HCT116 (cell line): ENCODE results near the gene ACTG1. TPM values are rescaled to one million over a fixed set of nuclear protein-coding genes. Genes with fewer than 3 reads are reported as not detected.

Experiments used
- ATAC-seq: fragments of 200-7000 bp; cut with Tn5 transposase; 2 replicates; pipeline ENCODE4 v1.9.1; 2020; ENCODE audit warnings: mild to moderate bottlenecking, moderate library complexity
- BruUV-seq: library from RNA; stranded (reverse); fragments of 400-500 nt; replicated peaks from 2 replicates; lab custom pipeline; 2021; lab: Mats Ljungman, UMichigan
- CTCF ChIA-PET: fragments of 300-600 bp; sonication (Branson Sonifier 250); formaldehyde crosslinking; loops from one replicate; lab custom pipeline; 2021; ENCODE audit warnings: antibody characterized with exemption; lab: Charles Lee
- POLR2A ChIA-PET: fragments of 300-600, 350-600 bp; sonication (Branson Sonifier 250); formaldehyde crosslinking; loops from one replicate; lab custom pipeline; 2021; ENCODE audit warnings: antibody characterized with exemption; lab: Charles Lee
- RAD21 ChIA-PET, 2 experiments: fragments of 300-600 bp; sonication (Branson Sonifier 250); formaldehyde crosslinking; loops; one replicate each; lab custom pipeline; 2023; ENCODE audit warnings: low total read pairs in 2 of 2; ENCODE audit not compliant: uncharacterized antibody in 2 of 2, unreplicated experiment in 2 of 2, low non-redundant PET in 1 of 2; lab: Charles Lee
- DNase-seq: peaks from one replicate; pipeline ENCODE4 v3.0.0-alpha.2; 2010; ENCODE audit warnings: low read depth, low spot score
- H2AFZ ChIP-seq: fragments of 200-600 bp; shearing (Covaris generic), sonication (generic); 2 replicates; pipeline ENCODE4 v1.6.1; 2017; ENCODE audit warnings: low read depth, mixed run types, mixed read lengths, antibody characterized with exemption, low read length; ENCODE audit not compliant: poor library complexity, severe bottlenecking
- H3K27ac ChIP-seq: 2 replicates; pipeline ENCODE4 v1.5.1; 2012; ENCODE audit warnings: low read depth, low read length
- H3K27me3 ChIP-seq: fragments of 200-600 bp; sonication (generic); 2 replicates; pipeline ENCODE4 v1.6.1; 2016; ENCODE audit warnings: mixed run types, low read length, mixed read lengths; ENCODE audit not compliant: insufficient read depth
- H3K36me3 ChIP-seq, 2 experiments: fragments of 200-500 bp in 1 of 2; fragments of 200-600 bp in 1 of 2; sonication (Bioruptor generic) in 1 of 2; sonication (generic) in 1 of 2; 2 replicates each; pipeline versions ENCODE4 v1.5.1 to v1.6.1; 2014 to 2016; ENCODE audit warnings: low read length in 2 of 2, inconsistent platforms in 1 of 2, mixed read lengths in 1 of 2, mixed run types in 1 of 2; ENCODE audit not compliant: insufficient read depth in 2 of 2, control insufficient read depth in 1 of 2
- H3K4me1 ChIP-seq, 2 experiments: fragments of 200-600 bp in 1 of 2; sonication (generic) in 1 of 2; 2 replicates each; pipeline versions ENCODE4 v1.5.1 to v1.6.1; 2012 to 2017; ENCODE audit warnings: low read length in 2 of 2, inconsistent platforms in 1 of 2, mild to moderate bottlenecking in 1 of 2, mixed read lengths in 1 of 2, mixed run types in 1 of 2, moderate library complexity in 1 of 2; ENCODE audit not compliant: insufficient read depth in 2 of 2, control insufficient read depth in 1 of 2
- H3K4me2 ChIP-seq: fragments of 200-600 bp; sonication (generic); 2 replicates; pipeline ENCODE4 v1.6.1; 2017; ENCODE audit warnings: mixed run types, low read length, mixed read lengths
- H3K4me3 ChIP-seq, 2 experiments: fragments of 200-600 bp in 1 of 2; sonication (generic) in 1 of 2; replicated peaks in 1 of 2; 2 replicates each; pipeline ENCODE4 v1.5.1; 2011 to 2016; ENCODE audit warnings: low read length in 2 of 2, control low read depth in 1 of 2, low read depth in 1 of 2, mild to moderate bottlenecking in 1 of 2, mixed read lengths in 1 of 2, mixed run types in 1 of 2
- H3K79me2 ChIP-seq: fragments of 200-600 bp; sonication (generic); 2 replicates; pipeline ENCODE4 v1.6.1; 2017; ENCODE audit warnings: mild to moderate bottlenecking, mixed run types, low read length, moderate library complexity, mixed read lengths; ENCODE audit not compliant: insufficient read depth
- H3K9ac ChIP-seq: fragments of 200-600 bp; sonication (generic); 2 replicates; pipeline ENCODE4 v1.6.1; 2016; ENCODE audit warnings: low read length, mixed read lengths
- H3K9me2 ChIP-seq: fragments of 200-600 bp; sonication (generic), shearing (Covaris generic); 2 replicates; pipeline ENCODE4 v1.6.1; 2017; ENCODE audit warnings: mixed run types, mild to moderate bottlenecking, moderate library complexity; ENCODE audit not compliant: insufficient read depth
- H3K9me3 ChIP-seq, 2 experiments: fragments of 200-500 bp in 1 of 2; fragments of 200-600 bp in 1 of 2; sonication (Bioruptor generic) in 1 of 2; sonication (generic) in 1 of 2; 2 replicates each; pipeline ENCODE4 v1.6.1; 2014 to 2017; ENCODE audit warnings: low read length in 2 of 2, mixed read lengths in 2 of 2, inconsistent platforms in 1 of 2, low read depth in 1 of 2, mild to moderate bottlenecking in 1 of 2, mixed run types in 1 of 2, moderate library complexity in 1 of 2; ENCODE audit not compliant: control insufficient read depth in 1 of 2, insufficient read depth in 1 of 2
- H4K20me1 ChIP-seq: fragments of 200-600 bp; sonication (generic), shearing (Covaris generic); 2 replicates; pipeline ENCODE4 v1.6.1; 2017; ENCODE audit warnings: mixed run types, mild to moderate bottlenecking, moderate library complexity; ENCODE audit not compliant: insufficient read depth
- CBX3 ChIP-seq: IDR thresholded peaks from 2 replicates; pipeline ENCODE4 v1.6.1; 2012; ENCODE audit warnings: low read depth
- ELF1 ChIP-seq: IDR thresholded peaks from 2 replicates; pipeline ENCODE4 v1.6.1; 2012; ENCODE audit warnings: low read depth, borderline replicate concordance
- FOSL1 ChIP-seq: IDR thresholded peaks from 2 replicates; pipeline ENCODE4 v1.6.1; 2012; ENCODE audit warnings: low read depth
- POLR2AphosphoS5 ChIP-seq: IDR thresholded peaks from 2 replicates; pipeline ENCODE4 v1.6.1; 2011; ENCODE audit warnings: mild to moderate bottlenecking, low read depth, low read length, moderate library complexity
- REST ChIP-seq: IDR thresholded peaks from 2 replicates; pipeline ENCODE4 v1.6.1; 2012; ENCODE audit warnings: low read depth
- SRF ChIP-seq: IDR thresholded peaks from 2 replicates; pipeline ENCODE4 v1.6.1; 2012; ENCODE audit warnings: low read depth
- ZBTB33 ChIP-seq: IDR thresholded peaks from 2 replicates; pipeline ENCODE4 v1.6.1; 2011; ENCODE audit warnings: mild to moderate bottlenecking, low read length, moderate library complexity; ENCODE audit not compliant: insufficient replicate concordance; ENCODE audit errors: extremely low read depth
- ZFX ChIP-seq: fragments of 450-650 bp; IDR thresholded peaks from 2 replicates; pipeline ENCODE4 v1.6.1; 2017
- intact Hi-C: fragments of 100-400 bp; cut with micrococcal nuclease; formaldehyde crosslinking; loops from 2 replicates; pipeline ENCODE4 v1.10.0; 2022
- total RNA-seq: library from RNA; stranded (reverse); gene quantifications from one replicate; pipeline ENCODE4 v1.2.1, GENCODE V29; 2021; ENCODE audit not compliant: unreplicated experiment

Gene ACTG1
- total RNA-seq, 1 experiment from 2014 or later = 6,223 TPM

DNA sequence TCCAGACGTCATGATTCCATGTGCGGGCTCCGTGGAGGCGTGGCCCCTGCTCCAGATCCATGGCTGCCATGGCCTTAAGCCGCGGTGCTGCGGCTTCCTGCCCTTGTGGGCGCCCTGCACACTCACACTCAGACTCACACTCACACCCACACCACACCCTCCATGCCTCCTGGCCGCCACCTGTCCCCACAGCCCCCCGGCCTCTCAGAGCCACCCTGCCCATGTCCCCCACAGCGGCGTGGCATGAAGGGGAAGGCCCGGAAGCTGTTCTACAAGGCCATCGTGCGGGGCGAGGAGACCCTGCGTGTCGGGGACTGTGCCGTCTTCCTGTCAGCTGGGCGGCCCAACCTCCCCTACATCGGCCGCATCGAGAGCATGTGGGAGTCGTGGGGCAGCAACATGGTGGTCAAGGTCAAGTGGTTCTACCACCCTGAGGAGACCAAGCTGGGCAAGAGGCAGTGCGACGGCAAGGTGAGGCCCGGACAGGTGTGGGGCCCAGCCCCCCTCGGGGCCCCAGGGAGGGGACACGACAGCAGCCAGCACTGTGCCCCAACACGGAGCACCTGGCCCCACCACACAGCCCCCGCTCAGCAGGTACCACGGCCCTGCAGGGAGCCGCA lies 50.0 kb downstream of the ACTG1 start:
- no peak overlapping the region for H3K27ac ChIP-seq
- ChIA-PET POLR2A (interaction anchor here (3.1 kb wide), 1 partner anchor 9 kb away, joined by 12 read pairs; no protein-coding TSS in a partner anchor), CTCF (no interaction called here), RAD21 (no interaction called here)
- no peaks in the 10 kb centered on the region for H3K4me1 ChIP-seq
- no peak overlapping the region for H3K9ac ChIP-seq
- no peak overlapping the region for H3K4me2 ChIP-seq
- H3K9me2 ChIP-seq = no peaks in the 10 kb centered on the region
- H3K27me3 ChIP-seq = no peaks in the 10 kb centered on the region
- peaks cover 0 to 2% of the 10 kb centered on the region in 2 experiments; a peak in 2 of 4 replicates for H3K36me3 ChIP-seq
- no peaks in the 10 kb centered on the region for H4K20me1 ChIP-seq
- no TSS peak for BruUV-seq
- no peak overlapping the region for H2AFZ ChIP-seq
- DNase-seq (no peak), ATAC-seq (no peak)
- H3K9me3 ChIP-seq = no peaks in the 10 kb centered on the region
- TF ChIP-seq ZBTB33 = no peak
- no peak for TF ChIP-seq SRF
- no peak overlapping the region for H3K4me3 ChIP-seq
- no peaks in the 10 kb centered on the region for H3K79me2 ChIP-seq
- intact Hi-C loops = no loop called here

DNA sequence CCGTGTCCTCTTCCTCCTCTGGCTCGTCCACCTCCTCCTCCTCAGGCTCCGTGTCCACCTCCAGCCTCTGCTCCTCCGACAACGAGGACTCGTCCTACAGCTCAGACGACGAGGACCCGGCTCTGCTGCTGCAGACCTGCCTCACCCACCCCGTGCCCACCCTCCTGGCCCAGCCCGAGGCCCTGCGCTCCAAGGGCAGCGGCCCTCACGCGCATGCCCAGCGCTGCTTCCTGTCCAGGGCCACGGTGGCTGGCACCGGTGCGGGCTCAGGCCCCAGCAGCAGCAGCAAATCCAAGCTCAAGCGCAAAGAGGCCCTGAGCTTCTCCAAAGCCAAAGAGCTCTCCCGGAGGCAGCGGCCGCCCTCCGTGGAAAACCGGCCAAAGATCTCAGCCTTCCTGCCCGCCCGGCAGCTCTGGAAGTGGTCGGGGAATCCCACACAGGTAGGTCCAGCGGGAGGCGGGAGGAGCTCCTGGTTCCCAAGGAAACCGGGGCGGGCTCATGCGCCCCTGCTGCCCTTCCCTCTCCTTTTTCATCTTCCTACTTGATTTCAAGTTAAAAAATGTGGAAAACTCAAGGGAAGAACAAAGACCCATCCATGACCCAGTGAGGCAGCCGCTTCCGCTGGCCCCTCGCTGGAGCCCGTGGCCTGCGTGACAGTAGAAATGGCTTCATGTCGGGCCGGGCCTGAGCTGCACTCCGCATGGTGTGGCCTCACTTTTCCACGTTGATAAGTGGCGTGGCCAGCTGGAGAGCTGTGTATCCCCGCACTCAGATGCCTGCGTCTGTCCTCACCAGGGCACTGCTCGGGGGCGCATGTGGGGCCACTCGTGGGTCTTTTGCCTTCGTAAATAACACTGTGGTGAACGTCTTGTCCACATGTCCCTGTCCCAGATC lies 50.7 kb downstream of the ACTG1 start:
- Histone ChIP-seq H3K36me3 (peaks cover 0 to 2% of the 10 kb centered on the region in 2 experiments; a peak in 2 of 4 replicates), H2AFZ (no peak overlapping the region), H3K4me3 (no peak overlapping the region), H3K9me3 (no peaks in the 10 kb centered on the region), H4K20me1 (no peaks in the 10 kb centered on the region), H3K9me2 (no peaks in the 10 kb centered on the region), H3K27ac (no peak overlapping the region), H3K4me2 (no peak overlapping the region), H3K9ac (no peak overlapping the region), H3K4me1 (no peaks in the 10 kb centered on the region), H3K27me3 (no peaks in the 10 kb centered on the region), H3K79me2 (no peaks in the 10 kb centered on the region)
- DNase-seq = no peak
- TF ChIP-seq ELF1 (no peak), REST (no peak), FOSL1 (no peak), ZFX (no peak), POLR2AphosphoS5 (no peak), CBX3 (no peak)
- ATAC-seq = no peak
- intact Hi-C loops = no loop called here
- ChIA-PET RAD21 (no interaction called here), CTCF (interaction anchor here (1.5 kb wide), 1 partner anchor 10 kb away, joined by 3 read pairs; no protein-coding TSS in a partner anchor), POLR2A (interaction anchor here (1.5 to 3.1 kb wide), 2 partner anchors 10 to 65 kb away, joined by 4 to 12 read pairs; no protein-coding TSS in a partner anchor)
- BruUV-seq = no TSS peak
